H1 (cell line): ENCODE measurements around the gene ABHD18.

ENCODE experiments used
- CREB1 ChIP-seq: IDR thresholded peaks from 2 replicates; pipeline ENCODE4 v1.6.1; 2012; ENCODE audit warnings: inconsistent platforms
- CTCF ChIP-seq, 3 experiments: IDR thresholded peaks; 1 replicate in 2 of 3; 2 replicates in 1 of 3; pipeline versions ENCODE4 v1.5.1 to v1.6.1; 2011; ENCODE audit warnings: low read length in 3 of 3, mild to moderate bottlenecking in 3 of 3, inconsistent platforms in 2 of 3, low read depth in 1 of 3, moderate library complexity in 1 of 3; ENCODE audit not compliant: insufficient read depth in 1 of 3; ENCODE audit errors: control extremely low read depth in 1 of 3
- EP300 ChIP-seq, 2 experiments: IDR thresholded peaks; 1 replicate in 1 of 2; 2 replicates in 1 of 2; pipeline ENCODE4 v1.6.1; 2011 to 2012; ENCODE audit warnings: low read depth in 2 of 2, low read length in 2 of 2, mild to moderate bottlenecking in 2 of 2, borderline replicate concordance in 1 of 2, inconsistent platforms in 1 of 2, moderate library complexity in 1 of 2
- EZH2 ChIP-seq: fragments of 200-600 bp; sonication (generic); IDR thresholded peaks from 2 replicates; pipeline ENCODE4 v1.7.1; 2012; ENCODE audit warnings: low read depth, mild to moderate bottlenecking, moderate library complexity, low read length, inconsistent platforms; ENCODE audit not compliant: severe bottlenecking
- GABPA ChIP-seq: IDR thresholded peaks from 2 replicates; pipeline ENCODE4 v1.6.1; 2011; ENCODE audit warnings: mild to moderate bottlenecking, low read length, moderate library complexity, borderline replicate concordance; ENCODE audit not compliant: insufficient read depth
- POLR2A ChIP-seq, 2 experiments: IDR thresholded peaks; 1 replicate in 1 of 2; 2 replicates in 1 of 2; pipeline ENCODE4 v1.6.1; 2011; ENCODE audit warnings: low read depth in 2 of 2, low read length in 2 of 2, mild to moderate bottlenecking in 2 of 2; ENCODE audit errors: control extremely low read depth in 1 of 2
- POLR2AphosphoS5 ChIP-seq: IDR thresholded peaks from 2 replicates; pipeline ENCODE4 v1.6.1; 2011; ENCODE audit warnings: low read depth, low read length
- SIN3A ChIP-seq, 2 experiments: IDR thresholded peaks in 1 of 2; conservative IDR thresholded peaks in 1 of 2; 2 replicates each; pipeline ENCODE4 v1.6.1; 2011 to 2012; ENCODE audit warnings: low read length in 2 of 2, improper control_type of control experiment in 1 of 2, low read depth in 1 of 2, mild to moderate bottlenecking in 1 of 2
- SRF ChIP-seq: IDR thresholded peaks from 2 replicates; pipeline ENCODE4 v1.6.1; 2011; ENCODE audit warnings: mild to moderate bottlenecking, low read depth, low read length, moderate library complexity
- TAF1 ChIP-seq: IDR thresholded peaks from 2 replicates; pipeline ENCODE4 v1.6.1; 2011; ENCODE audit warnings: mild to moderate bottlenecking, low read depth, low read length
- USF2 ChIP-seq: IDR thresholded peaks from 2 replicates; pipeline ENCODE4 v1.6.1; 2011; ENCODE audit warnings: low read length, improper control_type of control experiment
- TF ChIP-seq, protein P1 (sequence below): fragments of 300-600 bp; sonication (generic); IDR thresholded peaks from 2 replicates; pipeline ENCODE4 v1.7.1; 2012; ENCODE audit warnings: low read length, moderate library complexity, mild to moderate bottlenecking, inconsistent platforms; ENCODE audit not compliant: insufficient replicate concordance

DNA sequence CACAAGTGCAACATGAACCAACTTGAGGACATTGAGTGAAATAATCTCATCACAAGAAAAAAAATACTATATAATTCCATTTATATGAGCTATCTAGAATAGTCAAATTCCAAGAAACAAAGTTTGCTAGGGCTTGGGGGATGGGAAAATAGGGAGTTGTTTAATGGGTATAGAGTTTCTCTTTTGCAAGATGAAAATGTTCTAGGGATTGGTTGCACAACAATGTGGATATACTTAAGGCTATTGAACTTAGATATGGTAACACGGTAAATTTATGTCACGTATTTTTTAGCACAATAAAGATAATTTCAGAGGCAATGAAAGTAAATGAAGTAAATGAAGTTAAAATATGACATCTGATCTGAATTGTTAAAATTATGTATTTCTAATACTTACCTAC, 8.1 kb upstream of the ABHD18 start:
- TF ChIP-seq POLR2AphosphoS5, result no peak
- TF ChIP-seq CTCF (IDR thresholded peaks at IDR 0.05; ENCODE audit: control extremely low read depth in 1 of 3, insufficient read depth in 1 of 3, low read depth in 1 of 3, low read length in 3 of 3), result no peak
- TF ChIP-seq EP300 (IDR thresholded peaks at IDR 0.05; ENCODE audit: borderline replicate concordance in 1 of 2, low read depth in 2 of 2, low read length in 2 of 2), result no peak
- TF ChIP-seq TAF1, result no peak
- TF ChIP-seq GABPA, result no peak
- no peak for TF ChIP-seq USF2
- no peak for TF ChIP-seq POLR2A (IDR thresholded peaks at IDR 0.05; ENCODE audit: control extremely low read depth in 1 of 2, low read depth in 2 of 2, low read length in 2 of 2)
- no peak for TF ChIP-seq SIN3A (conservative IDR thresholded peaks at IDR 0.05 in 1 of 2, IDR thresholded peaks at IDR 0.05 in 1 of 2; ENCODE audit: low read depth in 1 of 2, low read length in 2 of 2)
- TF ChIP-seq CREB1, result no peak
- TF ChIP-seq, protein P1, sequence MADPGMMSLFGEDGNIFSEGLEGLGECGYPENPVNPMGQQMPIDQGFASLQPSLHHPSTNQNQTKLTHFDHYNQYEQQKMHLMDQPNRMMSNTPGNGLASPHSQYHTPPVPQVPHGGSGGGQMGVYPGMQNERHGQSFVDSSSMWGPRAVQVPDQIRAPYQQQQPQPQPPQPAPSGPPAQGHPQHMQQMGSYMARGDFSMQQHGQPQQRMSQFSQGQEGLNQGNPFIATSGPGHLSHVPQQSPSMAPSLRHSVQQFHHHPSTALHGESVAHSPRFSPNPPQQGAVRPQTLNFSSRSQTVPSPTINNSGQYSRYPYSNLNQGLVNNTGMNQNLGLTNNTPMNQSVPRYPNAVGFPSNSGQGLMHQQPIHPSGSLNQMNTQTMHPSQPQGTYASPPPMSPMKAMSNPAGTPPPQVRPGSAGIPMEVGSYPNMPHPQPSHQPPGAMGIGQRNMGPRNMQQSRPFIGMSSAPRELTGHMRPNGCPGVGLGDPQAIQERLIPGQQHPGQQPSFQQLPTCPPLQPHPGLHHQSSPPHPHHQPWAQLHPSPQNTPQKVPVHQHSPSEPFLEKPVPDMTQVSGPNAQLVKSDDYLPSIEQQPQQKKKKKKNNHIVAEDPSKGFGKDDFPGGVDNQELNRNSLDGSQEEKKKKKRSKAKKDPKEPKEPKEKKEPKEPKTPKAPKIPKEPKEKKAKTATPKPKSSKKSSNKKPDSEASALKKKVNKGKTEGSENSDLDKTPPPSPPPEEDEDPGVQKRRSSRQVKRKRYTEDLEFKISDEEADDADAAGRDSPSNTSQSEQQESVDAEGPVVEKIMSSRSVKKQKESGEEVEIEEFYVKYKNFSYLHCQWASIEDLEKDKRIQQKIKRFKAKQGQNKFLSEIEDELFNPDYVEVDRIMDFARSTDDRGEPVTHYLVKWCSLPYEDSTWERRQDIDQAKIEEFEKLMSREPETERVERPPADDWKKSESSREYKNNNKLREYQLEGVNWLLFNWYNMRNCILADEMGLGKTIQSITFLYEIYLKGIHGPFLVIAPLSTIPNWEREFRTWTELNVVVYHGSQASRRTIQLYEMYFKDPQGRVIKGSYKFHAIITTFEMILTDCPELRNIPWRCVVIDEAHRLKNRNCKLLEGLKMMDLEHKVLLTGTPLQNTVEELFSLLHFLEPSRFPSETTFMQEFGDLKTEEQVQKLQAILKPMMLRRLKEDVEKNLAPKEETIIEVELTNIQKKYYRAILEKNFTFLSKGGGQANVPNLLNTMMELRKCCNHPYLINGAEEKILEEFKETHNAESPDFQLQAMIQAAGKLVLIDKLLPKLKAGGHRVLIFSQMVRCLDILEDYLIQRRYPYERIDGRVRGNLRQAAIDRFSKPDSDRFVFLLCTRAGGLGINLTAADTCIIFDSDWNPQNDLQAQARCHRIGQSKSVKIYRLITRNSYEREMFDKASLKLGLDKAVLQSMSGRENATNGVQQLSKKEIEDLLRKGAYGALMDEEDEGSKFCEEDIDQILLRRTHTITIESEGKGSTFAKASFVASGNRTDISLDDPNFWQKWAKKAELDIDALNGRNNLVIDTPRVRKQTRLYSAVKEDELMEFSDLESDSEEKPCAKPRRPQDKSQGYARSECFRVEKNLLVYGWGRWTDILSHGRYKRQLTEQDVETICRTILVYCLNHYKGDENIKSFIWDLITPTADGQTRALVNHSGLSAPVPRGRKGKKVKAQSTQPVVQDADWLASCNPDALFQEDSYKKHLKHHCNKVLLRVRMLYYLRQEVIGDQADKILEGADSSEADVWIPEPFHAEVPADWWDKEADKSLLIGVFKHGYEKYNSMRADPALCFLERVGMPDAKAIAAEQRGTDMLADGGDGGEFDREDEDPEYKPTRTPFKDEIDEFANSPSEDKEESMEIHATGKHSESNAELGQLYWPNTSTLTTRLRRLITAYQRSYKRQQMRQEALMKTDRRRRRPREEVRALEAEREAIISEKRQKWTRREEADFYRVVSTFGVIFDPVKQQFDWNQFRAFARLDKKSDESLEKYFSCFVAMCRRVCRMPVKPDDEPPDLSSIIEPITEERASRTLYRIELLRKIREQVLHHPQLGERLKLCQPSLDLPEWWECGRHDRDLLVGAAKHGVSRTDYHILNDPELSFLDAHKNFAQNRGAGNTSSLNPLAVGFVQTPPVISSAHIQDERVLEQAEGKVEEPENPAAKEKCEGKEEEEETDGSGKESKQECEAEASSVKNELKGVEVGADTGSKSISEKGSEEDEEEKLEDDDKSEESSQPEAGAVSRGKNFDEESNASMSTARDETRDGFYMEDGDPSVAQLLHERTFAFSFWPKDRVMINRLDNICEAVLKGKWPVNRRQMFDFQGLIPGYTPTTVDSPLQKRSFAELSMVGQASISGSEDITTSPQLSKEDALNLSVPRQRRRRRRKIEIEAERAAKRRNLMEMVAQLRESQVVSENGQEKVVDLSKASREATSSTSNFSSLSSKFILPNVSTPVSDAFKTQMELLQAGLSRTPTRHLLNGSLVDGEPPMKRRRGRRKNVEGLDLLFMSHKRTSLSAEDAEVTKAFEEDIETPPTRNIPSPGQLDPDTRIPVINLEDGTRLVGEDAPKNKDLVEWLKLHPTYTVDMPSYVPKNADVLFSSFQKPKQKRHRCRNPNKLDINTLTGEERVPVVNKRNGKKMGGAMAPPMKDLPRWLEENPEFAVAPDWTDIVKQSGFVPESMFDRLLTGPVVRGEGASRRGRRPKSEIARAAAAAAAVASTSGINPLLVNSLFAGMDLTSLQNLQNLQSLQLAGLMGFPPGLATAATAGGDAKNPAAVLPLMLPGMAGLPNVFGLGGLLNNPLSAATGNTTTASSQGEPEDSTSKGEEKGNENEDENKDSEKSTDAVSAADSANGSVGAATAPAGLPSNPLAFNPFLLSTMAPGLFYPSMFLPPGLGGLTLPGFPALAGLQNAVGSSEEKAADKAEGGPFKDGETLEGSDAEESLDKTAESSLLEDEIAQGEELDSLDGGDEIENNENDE, result no peak
- no peak for TF ChIP-seq EZH2
- TF ChIP-seq SRF, result no peak
